GM12892 (cell line): Measurements from ENCODE around the gene AIPL1.

Source experiments
- POLR2AphosphoS5 ChIP-seq: IDR thresholded peaks from 2 replicates; pipeline ENCODE4 v1.6.1; 2011; ENCODE audit warnings: low read depth, low read length, control low read depth
- TAF1 ChIP-seq: IDR thresholded peaks from 2 replicates; pipeline ENCODE4 v1.6.1; 2011; ENCODE audit warnings: low read depth, mild to moderate bottlenecking, control low read depth, low read length, borderline replicate concordance

DNA sequence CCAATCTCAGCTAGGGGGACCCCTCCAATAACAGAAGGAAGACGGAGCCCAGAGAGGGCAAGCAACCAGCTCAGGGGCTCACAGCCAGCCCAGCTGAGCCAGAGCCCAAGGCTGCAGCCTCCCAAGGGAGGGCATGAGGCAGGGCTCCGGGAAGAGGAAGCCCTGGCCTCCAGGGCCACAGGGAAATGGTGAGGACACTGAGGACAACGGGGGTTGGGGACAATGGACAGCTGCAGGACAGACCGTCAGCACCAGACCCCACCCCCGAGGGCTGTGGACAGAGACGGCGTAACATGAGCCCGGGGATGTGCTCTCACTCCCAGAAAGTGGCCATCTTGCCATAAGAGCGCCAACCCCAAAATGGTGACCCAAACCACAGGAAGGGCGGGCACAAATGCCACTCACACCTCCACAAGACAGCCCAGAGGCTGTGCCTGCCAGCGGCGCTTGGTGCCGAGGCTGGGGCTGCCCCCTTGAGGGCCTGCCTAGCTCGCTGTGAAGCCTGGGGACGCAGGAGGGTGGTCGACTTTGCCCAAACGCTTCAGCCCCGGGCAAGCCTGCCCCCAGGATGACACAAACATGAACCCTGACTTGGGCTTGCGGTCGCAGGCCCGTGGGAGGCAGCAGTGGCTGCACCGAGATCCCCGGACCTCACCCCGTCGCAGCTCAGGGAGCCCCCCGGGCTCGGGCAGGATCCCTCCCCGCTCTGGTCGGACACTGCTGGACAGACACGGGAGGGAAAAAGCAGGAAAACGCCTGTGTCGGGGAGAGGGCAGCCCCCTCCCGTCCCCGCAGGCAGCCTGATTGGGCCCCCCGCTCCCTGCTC is 19.8 kb upstream of the AIPL1 start:
- TF ChIP-seq POLR2AphosphoS5 (no peak), TAF1 (no peak)
